GM23248 (cell line): Measurements from ENCODE around the gene C3orf62.

ENCODE experiments used
- EZH2 ChIP-seq: fragments of 200-600 bp; sonication (generic); IDR thresholded peaks from 2 replicates; pipeline ENCODE4 v1.6.1; 2018; ENCODE audit warnings: antibody characterized with exemption, mild to moderate bottlenecking; ENCODE audit not compliant: insufficient read depth, poor library complexity, severe bottlenecking
- EZH2phosphoT487 ChIP-seq: fragments of 200-600 bp; sonication (generic); IDR thresholded peaks from 2 replicates; pipeline ENCODE4 v1.6.1; 2018; ENCODE audit warnings: antibody characterized with exemption, moderate library complexity, mild to moderate bottlenecking, low read depth; ENCODE audit not compliant: insufficient read depth

- TF ChIP-seq EZH2phosphoT487: no peak
- TF ChIP-seq EZH2: no peak
These were observed 13.7 kb downstream of the C3orf62 start for GRCh38 chr3:49263159-49263889.
